AG09319 (cell line): ENCODE results near the gene PRSS36.

Experiments used
- DNase-seq: peaks from one replicate; pipeline ENCODE4 v3.0.0-alpha.2; 2010; ENCODE audit warnings: low read depth; ENCODE audit errors: extremely low read depth
- CTCF ChIP-seq: IDR thresholded peaks from 2 replicates; pipeline ENCODE4 v1.5.1; 2011; ENCODE audit warnings: low read depth, mild to moderate bottlenecking, inconsistent platforms, low read length, moderate library complexity

The PRSS36 gene

GRCh38 chr16:31192856-31193642 is 43.2 kb upstream of the PRSS36 start:
- no peak for DNase-seq
- TF ChIP-seq CTCF = no peak

GRCh38 chr16:31191697-31192428 is 42.0 kb upstream of the PRSS36 start:
- no peak for DNase-seq
- TF ChIP-seq CTCF = no peak

GRCh38 chr16:31190818-31191444 is 41.1 kb upstream of the PRSS36 start:
- DNase-seq = no peak
- TF ChIP-seq CTCF = no peak

GRCh38 chr16:31190061-31190460 is 40.2 kb upstream of the PRSS36 start:
- no peak for DNase-seq
- TF ChIP-seq CTCF = no peak

GRCh38 chr16:31189412-31189778 is 39.5 kb upstream of the PRSS36 start:
- TF ChIP-seq CTCF = no peak

GRCh38 chr16:31188450-31189411 is 38.9 kb upstream of the PRSS36 start:
- DNase-seq = no peak
- no peak for TF ChIP-seq CTCF

More at GRCh38 chr16:31189412-31189778, 39.5 kb upstream of the PRSS36 start:
- DNase-seq = no peak
